ENCODE data around the gene STPG3.
A peak's percentile ranks its signal among the peaks of the same experiment; 100 is the strongest.

STPG3 gene

DNA sequence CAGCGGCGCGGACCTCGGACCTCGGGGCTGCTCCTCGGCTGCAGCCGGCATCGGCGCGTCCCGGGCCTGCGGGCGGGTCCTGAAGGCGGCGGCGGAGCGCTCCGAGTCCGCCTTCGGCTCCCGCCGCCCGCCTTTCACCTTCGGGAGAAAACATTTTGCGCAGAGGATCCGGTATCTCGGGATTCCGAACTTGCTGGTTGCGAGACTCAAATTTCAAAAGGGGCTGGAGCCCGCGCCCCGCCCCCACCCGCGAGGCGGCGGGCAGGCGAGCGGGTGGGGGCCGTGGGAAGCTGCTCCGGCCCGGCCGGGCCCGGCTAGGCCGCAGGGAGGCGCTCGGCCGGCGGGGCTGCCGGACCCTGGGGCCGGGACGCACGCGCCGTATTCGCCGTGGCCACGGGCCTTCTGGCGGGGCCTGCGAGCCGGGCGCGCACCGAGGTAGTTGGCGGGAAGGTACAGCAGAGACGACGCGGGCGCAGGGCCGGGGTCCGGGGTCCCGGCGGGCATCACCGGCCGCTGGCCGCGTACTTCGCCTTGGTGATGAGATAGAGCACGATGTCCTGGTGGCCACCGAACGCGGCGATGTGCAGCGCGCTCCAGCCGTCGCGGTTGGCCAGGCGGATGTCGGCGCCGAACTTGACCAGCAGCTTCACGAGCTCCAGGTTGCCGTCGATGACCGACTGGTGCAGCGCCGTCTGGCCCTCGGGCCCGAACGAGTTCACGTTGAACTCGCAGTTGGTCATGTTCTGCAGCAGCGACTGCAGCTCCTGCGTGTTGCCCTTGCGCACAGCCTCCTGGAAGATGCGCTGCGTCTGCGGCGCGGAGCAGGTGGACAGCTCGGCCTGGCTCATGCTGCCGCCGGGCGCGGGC is 50.2 kb downstream of the STPG3 start:
- DNase-seq (ENCODE audit: extremely low read depth, low read depth): no peak
- H3K4me3 ChIP-seq (replicated peaks; ENCODE audit: low read depth, low read length): peak overlapping the region; percentile 42
- TF ChIP-seq, protein P1, sequence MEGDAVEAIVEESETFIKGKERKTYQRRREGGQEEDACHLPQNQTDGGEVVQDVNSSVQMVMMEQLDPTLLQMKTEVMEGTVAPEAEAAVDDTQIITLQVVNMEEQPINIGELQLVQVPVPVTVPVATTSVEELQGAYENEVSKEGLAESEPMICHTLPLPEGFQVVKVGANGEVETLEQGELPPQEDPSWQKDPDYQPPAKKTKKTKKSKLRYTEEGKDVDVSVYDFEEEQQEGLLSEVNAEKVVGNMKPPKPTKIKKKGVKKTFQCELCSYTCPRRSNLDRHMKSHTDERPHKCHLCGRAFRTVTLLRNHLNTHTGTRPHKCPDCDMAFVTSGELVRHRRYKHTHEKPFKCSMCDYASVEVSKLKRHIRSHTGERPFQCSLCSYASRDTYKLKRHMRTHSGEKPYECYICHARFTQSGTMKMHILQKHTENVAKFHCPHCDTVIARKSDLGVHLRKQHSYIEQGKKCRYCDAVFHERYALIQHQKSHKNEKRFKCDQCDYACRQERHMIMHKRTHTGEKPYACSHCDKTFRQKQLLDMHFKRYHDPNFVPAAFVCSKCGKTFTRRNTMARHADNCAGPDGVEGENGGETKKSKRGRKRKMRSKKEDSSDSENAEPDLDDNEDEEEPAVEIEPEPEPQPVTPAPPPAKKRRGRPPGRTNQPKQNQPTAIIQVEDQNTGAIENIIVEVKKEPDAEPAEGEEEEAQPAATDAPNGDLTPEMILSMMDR (IDR thresholded peaks at IDR 0.05; ENCODE audit: low read depth, low read length, missing control alignments): no peak

DNA sequence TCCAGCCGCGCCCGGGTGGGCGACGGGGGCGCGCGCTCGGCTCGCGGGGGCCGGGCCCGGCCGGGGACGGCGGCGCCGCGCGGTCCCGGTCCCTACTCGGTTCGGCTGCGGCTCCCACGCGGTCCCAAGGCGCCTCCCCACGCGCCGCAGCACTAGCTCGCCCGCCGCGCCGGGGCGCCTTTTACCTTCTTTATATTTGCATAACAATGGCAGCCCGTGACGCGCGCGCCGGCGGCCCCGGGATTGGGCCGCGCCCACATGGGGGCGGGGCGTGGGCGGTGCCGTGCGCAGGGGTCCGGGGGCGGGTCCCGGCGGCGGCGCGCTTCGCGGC is 51.0 kb downstream of the STPG3 start, which contains the start of gene NRARP:
Gene NRARP, minus strand, starts transcription at position 154 of the 331 bp plus-strand sequence. CDS start 343 bp downstream, outside the sequence.
- TF ChIP-seq, protein P1 (IDR thresholded peaks at IDR 0.05; ENCODE audit: low read depth, low read length, missing control alignments): no peak
- DNase-seq (ENCODE audit: extremely low read depth, low read depth): no peak
- H3K4me3 ChIP-seq (replicated peaks; ENCODE audit: low read depth, low read length): peak within 1 kb of the TSS; percentile 42

DNA sequence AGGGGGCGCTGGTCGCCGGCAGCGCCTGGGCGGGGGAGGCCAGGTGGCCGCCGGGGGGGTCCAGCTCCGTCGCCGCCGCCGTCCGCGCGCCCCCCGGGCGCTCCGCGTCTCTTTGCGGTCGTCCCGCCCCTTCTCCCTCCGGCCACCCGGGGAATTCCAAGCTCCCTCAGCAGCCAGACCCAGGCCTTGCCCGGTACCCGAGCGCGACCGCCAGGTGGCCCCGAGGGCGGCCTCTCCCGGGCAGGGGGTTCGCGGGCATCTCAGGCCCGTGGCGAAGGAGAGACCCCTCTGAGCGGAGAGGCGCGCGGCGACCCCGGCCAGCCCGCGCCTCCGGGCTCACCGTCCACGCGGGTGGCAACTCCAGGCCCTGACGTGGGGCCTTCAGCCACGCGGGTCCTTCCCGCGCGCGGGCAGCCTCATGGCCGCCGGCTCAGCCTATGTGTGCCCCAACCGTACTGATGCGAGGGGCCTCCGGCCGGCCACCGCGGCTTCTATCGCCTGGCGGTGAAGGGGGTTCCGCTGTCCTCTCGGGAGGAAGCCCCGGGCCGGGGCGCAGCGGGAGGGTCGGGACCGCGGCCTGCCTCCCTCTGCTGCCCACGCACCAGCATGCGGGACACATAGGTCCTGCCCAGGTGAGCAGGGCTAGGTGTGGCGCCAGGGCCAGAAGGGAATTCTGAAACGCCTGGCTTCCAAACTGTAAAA is 51.5 kb downstream of the STPG3 start:
- DNase-seq (ENCODE audit: extremely low read depth, low read depth): no peak
- H3K4me3 ChIP-seq (replicated peaks; ENCODE audit: low read depth, low read length): peak overlapping the region; percentile 33
- TF ChIP-seq, protein P1 (IDR thresholded peaks at IDR 0.05; ENCODE audit: low read depth, low read length, missing control alignments): peak; percentile 47

Measured in HFF-Myc (cell line).